Suprapubic skin (tissue), 3 donors: ENCODE results near the gene MAP2K1.

Source experiments
- POLR2A ChIP-seq, 2 donors: fragments of 450-650 bp; IDR thresholded peaks; one replicate each; pipeline ENCODE4 v1.6.1; 2017; ENCODE audit warnings: antibody characterized with exemption in 2 of 2, mild to moderate bottlenecking in 2 of 2, moderate library complexity in 2 of 2
- TF ChIP-seq, protein P1 (sequence below), 2 donors: fragments of 200-600 bp in 1 of 2; fragments of 450-650 bp in 1 of 2; sonication (generic) in 1 of 2; IDR thresholded peaks; one replicate each; pipeline ENCODE4 v1.5.1; 2016 to 2019; ENCODE audit warnings: antibody characterized with exemption in 2 of 2, mild to moderate bottlenecking in 1 of 2, moderate library complexity in 1 of 2

GRCh38 chr15:66486887-66487286 lies 100.2 kb downstream of the MAP2K1 start:
- TF ChIP-seq POLR2A (IDR thresholded peaks at IDR 0.05) = no peak
- TF ChIP-seq, protein P1, sequence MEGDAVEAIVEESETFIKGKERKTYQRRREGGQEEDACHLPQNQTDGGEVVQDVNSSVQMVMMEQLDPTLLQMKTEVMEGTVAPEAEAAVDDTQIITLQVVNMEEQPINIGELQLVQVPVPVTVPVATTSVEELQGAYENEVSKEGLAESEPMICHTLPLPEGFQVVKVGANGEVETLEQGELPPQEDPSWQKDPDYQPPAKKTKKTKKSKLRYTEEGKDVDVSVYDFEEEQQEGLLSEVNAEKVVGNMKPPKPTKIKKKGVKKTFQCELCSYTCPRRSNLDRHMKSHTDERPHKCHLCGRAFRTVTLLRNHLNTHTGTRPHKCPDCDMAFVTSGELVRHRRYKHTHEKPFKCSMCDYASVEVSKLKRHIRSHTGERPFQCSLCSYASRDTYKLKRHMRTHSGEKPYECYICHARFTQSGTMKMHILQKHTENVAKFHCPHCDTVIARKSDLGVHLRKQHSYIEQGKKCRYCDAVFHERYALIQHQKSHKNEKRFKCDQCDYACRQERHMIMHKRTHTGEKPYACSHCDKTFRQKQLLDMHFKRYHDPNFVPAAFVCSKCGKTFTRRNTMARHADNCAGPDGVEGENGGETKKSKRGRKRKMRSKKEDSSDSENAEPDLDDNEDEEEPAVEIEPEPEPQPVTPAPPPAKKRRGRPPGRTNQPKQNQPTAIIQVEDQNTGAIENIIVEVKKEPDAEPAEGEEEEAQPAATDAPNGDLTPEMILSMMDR (IDR thresholded peaks at IDR 0.05) = no peak
